Peyer's patch (tissue), 4 donors: ENCODE results near the gene FOXK1. TPM values are rescaled to one million over a fixed set of nuclear protein-coding genes. Genes with fewer than 3 reads are reported as not detected.

Experiments used
- DNase-seq, 3 donors: peaks; one replicate each; pipeline ENCODE4 v3.0.0-alpha.2; 2017 to 2019
- H3K27ac ChIP-seq, 4 donors: fragments of 200-600 bp; sonication (generic); one replicate each; pipeline ENCODE4 v1.5.1; 2016 to 2019
- H3K27me3 ChIP-seq, 2 donors: fragments of 200-600 bp; sonication (generic); one replicate each; pipeline ENCODE4 v1.5.1; 2019
- H3K36me3 ChIP-seq, 3 donors: fragments of 200-600 bp; sonication (generic); one replicate each; pipeline ENCODE4 v1.5.1; 2016 to 2019
- H3K4me1 ChIP-seq, 4 donors: fragments of 200-600 bp; sonication (generic); one replicate each; pipeline ENCODE4 v1.5.1; 2016 to 2019
- H3K4me3 ChIP-seq, 4 donors: fragments of 200-600 bp; sonication (generic); 1 replicate in 3 of 4; 2 replicates in 1 of 4; pipeline ENCODE4 v1.5.1; 2016 to 2019; ENCODE audit warnings: mild to moderate bottlenecking in 1 of 4
- H3K9me3 ChIP-seq, 4 donors: fragments of 200-600 bp; sonication (generic); one replicate each; pipeline ENCODE4 v1.5.1; 2016 to 2019; ENCODE audit warnings: mild to moderate bottlenecking in 1 of 4
- CTCF ChIP-seq, 6 experiments: fragments of 450-650 bp in 4 of 6; fragments of 200-600 bp in 2 of 6; sonication (generic) in 1 of 6; IDR thresholded peaks; one replicate each; pipeline ENCODE4 v1.5.1; 2017 to 2019; ENCODE audit warnings: antibody characterized with exemption in 6 of 6, mild to moderate bottlenecking in 3 of 6, moderate library complexity in 1 of 6
- POLR2A ChIP-seq, 2 donors: fragments of 450-650 bp; IDR thresholded peaks; one replicate each; pipeline ENCODE4 v1.5.1; 2017; ENCODE audit warnings: antibody characterized with exemption in 2 of 2, mild to moderate bottlenecking in 2 of 2, moderate library complexity in 2 of 2
- total RNA-seq, 4 donors: library from RNA; depleted of rRNA; stranded (reverse); fragments of >200 nt; gene quantifications; one replicate each; pipeline ENCODE4 v1.1.0, GENCODE V29; 2016

FOXK1 gene
- total RNA-seq, 4 donors from 2014 or later, result 14.9 to 47.0 (median 36.1) TPM

- H3K4me1 ChIP-seq, result peaks cover 0 to 3% (median 0%) of the 10 kb centered on the region in 4 donors
- DNase-seq, result no peak
- no peaks in the 10 kb centered on the region for H3K9me3 ChIP-seq
- no peaks in the 10 kb centered on the region for H3K27me3 ChIP-seq
- no peak overlapping the region for H3K27ac ChIP-seq
- no peaks in the 10 kb centered on the region for H3K36me3 ChIP-seq
- TF ChIP-seq CTCF (IDR thresholded peaks at IDR 0.05) (no peak), POLR2A (IDR thresholded peaks at IDR 0.05) (no peak)
- H3K4me3 ChIP-seq, result no peak overlapping the region
These were observed 123.8 kb downstream of the FOXK1 start for GRCh38 chr7:4805984-4806300.

GRCh38 chr7:4806983-4807597 is 125.0 kb downstream of the FOXK1 start:
- no peak overlapping the region for H3K27ac ChIP-seq
- H3K27me3 ChIP-seq, result no peaks in the 10 kb centered on the region
- H3K4me1 ChIP-seq, result peaks cover 0 to 3% (median 0%) of the 10 kb centered on the region in 4 donors
- no peaks in the 10 kb centered on the region for H3K9me3 ChIP-seq
- no peak for TF ChIP-seq POLR2A (IDR thresholded peaks at IDR 0.05)
- TF ChIP-seq CTCF (IDR thresholded peaks at IDR 0.05), result no peak
- H3K4me3 ChIP-seq, result no peak overlapping the region
- no peak for DNase-seq
- H3K36me3 ChIP-seq, result no peaks in the 10 kb centered on the region

GRCh38 chr7:4807598-4808016 is 125.5 kb downstream of the FOXK1 start:
- no peak overlapping the region for H3K27ac ChIP-seq
- no peaks in the 10 kb centered on the region for H3K36me3 ChIP-seq
- no peak for DNase-seq

GRCh38 chr7:4808026-4808425 is 125.9 kb downstream of the FOXK1 start:
- no peak for TF ChIP-seq CTCF (IDR thresholded peaks at IDR 0.05)
- no peak for TF ChIP-seq POLR2A (IDR thresholded peaks at IDR 0.05)
- Histone ChIP-seq H3K27me3 (no peaks in the 10 kb centered on the region), H3K4me1 (peaks cover 0 to 3% (median 0%) of the 10 kb centered on the region in 4 donors), H3K4me3 (no peak overlapping the region), H3K27ac (no peak overlapping the region), H3K9me3 (no peaks in the 10 kb centered on the region), H3K36me3 (no peaks in the 10 kb centered on the region)
- no peak for DNase-seq

More at GRCh38 chr7:4807598-4808016, 125.5 kb downstream of the FOXK1 start:
- Histone ChIP-seq H3K4me3 (no peak overlapping the region), H3K9me3 (no peaks in the 10 kb centered on the region), H3K4me1 (peaks cover 0 to 3% (median 0%) of the 10 kb centered on the region in 4 donors), H3K27me3 (no peaks in the 10 kb centered on the region)
- TF ChIP-seq POLR2A (IDR thresholded peaks at IDR 0.05) (no peak), CTCF (IDR thresholded peaks at IDR 0.05) (no peak)

- Histone ChIP-seq H3K4me1 (peaks cover 0 to 3% (median 0%) of the 10 kb centered on the region in 4 donors), H3K27ac (peak overlapping the region in 1 of 4 donors; percentile 39), H3K36me3 (no peaks in the 10 kb centered on the region), H3K4me3 (no peak overlapping the region), H3K27me3 (no peaks in the 10 kb centered on the region), H3K9me3 (no peaks in the 10 kb centered on the region)
- TF ChIP-seq CTCF (IDR thresholded peaks at IDR 0.05) (no peak), POLR2A (IDR thresholded peaks at IDR 0.05) (no peak)
- no peak for DNase-seq
These were observed 126.5 kb downstream of the FOXK1 start for GRCh38 chr7:4808565-4808964.
